Measurements from ENCODE around the gene RNF207.

Gene RNF207

DNA sequence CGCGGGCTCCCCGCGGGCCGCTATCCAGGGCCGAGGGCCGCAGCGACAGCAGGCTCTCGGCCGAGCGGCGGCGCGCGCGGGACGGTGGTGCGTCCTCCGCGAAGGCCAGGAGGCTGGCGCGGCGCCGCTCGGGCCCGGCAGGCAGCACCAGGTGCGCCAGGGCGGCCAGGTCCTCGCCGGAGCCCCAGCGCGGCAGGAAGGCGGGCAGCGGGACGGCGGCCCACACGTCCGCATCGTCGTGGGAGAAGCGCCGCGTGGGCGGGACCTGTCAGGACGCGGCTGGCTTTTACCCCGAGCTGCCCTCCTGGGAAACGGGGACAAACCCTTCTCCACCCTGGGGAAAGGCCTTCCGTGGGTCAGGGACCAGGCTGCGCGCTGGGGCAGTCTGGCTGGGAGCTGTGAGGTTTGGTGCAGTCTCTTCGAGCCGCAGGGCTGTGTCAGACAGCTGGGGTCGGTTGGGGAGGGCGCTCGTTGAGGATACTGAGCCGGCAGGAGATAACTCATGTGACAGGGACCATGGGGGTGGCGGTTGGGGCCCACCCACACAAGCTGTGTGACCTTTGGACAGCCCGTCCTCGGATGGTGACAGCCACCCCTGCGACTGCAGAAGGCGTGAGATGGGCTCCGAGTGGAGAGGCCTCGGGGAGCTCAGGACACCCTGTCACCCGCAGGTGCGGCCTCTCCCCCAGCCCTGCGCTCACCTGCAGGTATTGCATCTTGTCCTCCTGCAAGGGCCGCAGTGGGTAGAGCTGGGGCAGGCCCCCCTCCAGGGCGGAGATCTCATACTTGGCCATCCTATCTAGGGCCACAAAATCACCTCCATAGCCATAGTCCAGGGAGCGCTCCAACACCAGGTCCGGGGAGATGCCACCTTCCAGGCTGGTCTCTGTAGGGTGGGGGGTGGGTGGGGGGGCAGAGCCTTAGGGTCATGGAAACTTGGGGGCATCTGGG, 44.1 kb downstream of the RNF207 start:
- DNase-seq = no peak

DNA sequence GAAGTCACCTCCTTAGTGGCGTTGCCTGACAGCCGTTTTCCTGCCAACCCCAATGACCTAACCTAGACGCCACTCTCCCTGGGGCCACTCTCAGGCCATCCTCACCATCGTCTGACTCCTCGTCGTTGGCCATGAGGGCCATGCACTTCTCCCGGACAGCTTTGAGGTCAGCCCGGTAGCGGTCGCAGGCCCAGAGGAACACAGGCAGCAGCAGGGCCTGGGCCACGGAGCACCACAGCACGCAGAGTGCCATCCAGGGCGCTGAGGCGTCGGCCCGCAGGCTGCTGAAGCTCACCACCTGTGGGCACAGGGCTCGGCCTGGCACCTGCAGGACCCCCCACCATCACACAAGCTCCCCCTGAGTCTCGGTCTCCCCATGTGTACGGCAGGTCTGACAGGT, 45.3 kb downstream of the RNF207 start:
- no peak for DNase-seq

DNA sequence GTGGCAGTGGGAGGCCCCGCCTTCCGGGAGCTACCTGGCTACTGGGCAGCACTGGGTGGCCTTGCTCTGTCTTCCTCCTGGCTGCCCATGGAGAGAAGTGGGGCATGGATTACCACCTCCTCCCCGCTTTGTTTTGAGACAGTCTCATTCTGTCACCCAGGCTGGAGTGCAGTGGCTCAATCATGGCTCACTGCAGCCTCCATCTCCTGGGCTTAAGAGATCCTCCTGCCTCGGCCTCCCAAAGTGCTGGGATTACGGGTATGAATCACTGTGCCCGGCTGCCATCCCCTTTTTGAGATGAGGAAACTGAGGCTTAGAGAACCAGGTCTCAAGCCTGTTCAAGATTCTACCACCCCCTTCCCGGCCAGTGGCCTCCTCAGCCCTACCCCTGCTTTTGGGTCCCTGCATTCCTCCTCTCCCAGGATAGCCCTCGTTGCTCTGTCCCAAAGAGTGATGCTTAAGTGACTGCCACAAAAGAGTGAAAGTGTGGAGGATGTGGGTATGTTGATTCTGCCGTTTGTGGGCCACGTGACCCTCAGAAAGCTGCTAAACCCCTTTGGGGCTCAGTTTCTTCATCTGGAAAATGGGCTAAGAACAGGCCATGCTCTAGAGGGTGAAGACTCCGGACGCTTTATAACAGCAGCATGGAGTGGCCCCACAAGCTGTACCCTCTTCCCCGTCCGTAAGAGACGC, 45.9 kb downstream of the RNF207 start:
- no peak for DNase-seq

DNA sequence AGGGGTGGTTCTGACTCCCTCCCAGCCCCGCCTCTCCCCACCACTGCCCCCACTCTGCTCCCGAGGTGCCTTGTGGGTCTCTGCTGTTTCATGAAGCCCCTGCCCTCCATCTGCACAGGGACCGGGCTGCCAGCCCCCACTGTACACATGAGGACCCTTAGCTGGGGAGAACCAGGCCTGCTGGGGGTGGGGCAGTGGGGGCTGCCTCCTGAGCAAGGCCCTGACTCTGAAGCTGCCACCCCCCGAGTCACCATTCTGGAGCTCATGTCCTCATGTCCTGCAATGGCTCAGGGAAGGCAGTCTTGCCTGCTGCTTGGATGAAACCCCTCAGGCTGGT, 46.4 kb downstream of the RNF207 start:
- no peak for DNase-seq

DNA sequence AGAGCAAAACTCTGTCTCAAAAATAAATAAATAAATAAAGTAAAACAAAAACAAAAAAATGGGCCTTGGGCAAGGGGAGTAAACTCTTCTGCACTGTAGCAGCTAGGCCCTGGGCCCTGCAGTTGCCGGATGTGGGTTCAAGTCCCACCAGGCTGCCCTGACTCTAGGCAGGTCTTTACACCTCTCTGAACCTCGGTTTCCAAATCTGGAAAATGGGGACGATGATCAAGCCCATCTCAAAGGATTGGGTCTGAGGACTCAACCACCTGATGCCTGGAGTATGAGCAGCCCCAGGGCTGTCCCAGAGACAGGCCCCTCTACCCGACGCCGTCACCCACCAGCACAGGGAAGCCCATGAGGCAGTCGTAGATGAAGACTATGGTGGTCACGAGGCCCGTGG, 47.5 kb downstream of the RNF207 start:
- no peak for DNase-seq

DNA sequence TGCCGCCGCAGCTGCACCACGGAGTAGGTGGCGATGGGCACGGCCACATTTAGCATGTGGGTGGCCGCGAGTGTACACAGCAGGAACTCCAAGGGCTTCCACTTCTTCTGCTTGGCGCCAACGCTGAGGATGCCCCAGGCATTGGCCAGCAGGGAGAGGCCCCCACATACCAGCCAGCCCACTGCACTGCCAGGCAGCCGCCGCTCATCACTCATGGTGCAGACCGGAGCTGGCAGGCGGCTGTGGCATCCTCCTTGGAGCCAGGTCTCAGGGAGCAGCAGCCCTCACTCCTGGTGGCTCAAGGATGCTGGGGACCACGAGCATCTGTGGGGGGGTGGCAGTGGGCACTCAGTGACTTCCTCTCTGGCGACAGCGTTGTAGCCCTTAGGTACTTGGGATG, 48.8 kb downstream of the RNF207 start:
- DNase-seq = no peak

DNA sequence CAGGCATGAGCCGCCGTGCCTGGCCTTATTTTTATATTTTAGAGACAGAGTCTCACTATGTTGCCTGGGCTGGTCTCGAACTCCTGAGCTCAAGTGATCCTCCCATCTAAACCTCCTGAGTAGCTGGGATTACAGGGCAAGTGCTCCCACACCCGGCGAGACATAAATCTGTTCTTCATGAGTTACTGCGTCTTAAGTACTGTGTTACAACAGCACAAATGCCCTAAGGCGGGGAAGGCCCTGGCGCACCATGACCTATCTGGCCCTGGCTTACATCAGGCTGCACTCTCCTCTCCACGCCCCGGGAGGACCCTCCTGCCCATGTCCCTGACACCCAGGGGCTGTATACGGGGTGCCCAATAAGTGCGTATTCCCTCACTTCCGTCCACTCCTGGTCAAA, 50.7 kb downstream of the RNF207 start:
- DNase-seq = no peak

DNA sequence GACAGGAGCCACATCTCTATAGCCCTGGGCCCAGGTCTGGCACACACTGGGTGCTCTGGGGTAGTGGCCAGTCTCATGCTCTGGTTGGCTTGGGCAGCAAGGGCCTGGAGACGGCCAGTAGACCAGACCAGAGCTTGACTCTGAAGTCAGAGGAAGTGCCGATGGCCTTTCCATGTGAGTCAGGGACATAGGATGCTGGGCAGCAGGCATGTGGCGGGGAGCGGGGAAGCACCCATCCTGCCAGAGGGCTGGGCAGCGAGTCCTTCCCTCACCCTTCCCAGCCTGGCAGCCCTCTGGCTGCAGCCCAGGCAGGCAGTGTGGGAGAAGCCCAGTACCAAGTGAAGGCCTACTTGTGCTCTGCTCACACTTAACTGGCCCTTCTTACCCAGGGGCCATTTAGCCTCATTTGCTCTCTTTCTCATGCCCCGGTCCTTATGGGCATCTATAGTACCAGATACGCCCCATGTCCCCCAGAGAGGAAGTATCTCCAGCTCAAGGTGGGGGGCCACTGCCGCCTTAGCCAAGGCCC, 51.7 kb downstream of the RNF207 start:
- DNase-seq = no peak

DNA sequence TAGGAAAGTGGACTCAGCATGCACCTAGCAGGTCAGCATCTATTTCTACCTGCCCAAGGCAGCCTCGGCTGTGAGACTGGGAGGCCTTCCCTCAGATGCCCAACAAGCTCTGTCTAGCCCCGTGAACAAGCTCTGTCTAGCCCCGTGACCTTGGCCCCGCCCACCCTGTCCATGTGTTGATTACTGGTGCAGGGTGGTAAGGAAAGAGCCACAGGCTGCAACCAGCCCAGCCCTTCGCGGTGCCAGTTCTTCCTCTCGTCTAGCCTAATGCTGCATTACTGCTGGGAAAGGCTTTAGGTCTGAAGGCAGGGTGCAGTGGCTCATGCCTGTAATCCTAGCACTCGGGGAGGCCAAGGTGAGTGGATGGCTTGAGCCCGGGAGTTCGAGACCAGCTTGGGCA, 52.8 kb downstream of the RNF207 start:
- DNase-seq = no peak

DNA sequence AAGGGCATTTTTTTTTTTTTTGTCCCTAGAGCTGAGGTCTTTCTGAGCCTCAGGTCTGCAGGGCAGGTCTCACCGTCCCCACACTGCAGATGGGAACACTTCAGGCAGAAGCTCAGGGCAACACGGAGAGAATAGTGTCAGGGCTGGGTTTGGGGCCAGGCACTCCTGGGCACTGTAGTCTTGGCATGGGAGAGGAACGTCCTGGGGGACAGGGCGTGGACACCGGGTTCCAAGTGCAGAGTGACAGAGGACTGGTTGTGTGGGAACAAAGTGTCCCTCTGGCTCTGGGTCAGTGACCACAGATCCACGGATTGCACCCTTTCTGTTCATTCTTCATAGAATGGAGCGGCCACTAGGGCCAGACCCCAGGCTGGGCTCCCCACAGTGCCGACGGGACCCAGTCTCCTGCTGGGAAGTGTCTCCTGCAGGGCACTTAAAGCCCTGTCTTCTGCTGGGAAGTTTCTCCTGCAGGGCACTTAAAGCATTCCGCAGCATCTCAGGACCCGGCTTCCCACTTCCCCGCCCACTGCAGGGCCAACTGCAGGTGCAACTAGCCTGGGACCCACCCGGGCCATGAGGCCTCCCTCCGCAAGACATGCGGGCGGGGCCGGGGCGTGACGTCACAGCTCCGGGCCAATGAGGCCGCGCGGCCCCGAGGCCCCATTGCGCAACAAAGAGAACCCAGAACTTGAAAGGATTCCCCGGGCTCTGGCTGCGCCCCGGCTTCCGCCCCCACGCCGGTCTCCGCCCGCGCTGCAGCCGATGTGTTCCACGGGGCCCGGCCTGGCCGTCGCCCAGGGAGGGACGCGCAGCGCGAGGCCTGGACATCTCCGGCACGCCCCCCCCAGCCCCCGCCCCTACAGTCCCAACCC, 53.8 kb downstream of the RNF207 start:
- peak; percentile 58 for DNase-seq

DNA sequence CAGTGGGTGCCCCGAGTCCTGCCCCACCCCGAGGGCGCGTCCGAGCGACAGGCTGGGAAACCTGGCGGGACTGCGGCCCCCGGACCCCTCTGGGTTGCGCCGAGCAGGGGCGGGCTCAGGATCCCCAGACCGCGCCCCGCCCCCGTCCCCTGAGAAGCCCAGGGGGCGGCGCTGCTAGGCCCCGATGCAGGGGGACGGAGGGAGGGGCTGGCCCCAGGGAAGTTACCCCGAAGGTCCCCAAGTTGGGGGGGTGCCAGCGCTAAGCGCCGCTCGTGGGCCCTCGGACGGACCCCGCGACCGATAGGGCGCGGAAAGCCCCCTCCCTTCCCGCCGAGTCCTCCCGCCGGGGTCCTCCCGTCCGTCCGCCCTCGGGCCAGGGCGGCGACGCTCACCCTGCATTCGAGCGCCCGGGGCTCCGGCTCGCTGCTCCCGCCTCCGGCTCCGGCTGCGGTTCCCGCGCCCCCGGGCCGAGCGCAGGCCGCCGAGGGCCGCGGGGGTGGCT, 54.6 kb downstream of the RNF207 start:
- no peak for DNase-seq

DNA sequence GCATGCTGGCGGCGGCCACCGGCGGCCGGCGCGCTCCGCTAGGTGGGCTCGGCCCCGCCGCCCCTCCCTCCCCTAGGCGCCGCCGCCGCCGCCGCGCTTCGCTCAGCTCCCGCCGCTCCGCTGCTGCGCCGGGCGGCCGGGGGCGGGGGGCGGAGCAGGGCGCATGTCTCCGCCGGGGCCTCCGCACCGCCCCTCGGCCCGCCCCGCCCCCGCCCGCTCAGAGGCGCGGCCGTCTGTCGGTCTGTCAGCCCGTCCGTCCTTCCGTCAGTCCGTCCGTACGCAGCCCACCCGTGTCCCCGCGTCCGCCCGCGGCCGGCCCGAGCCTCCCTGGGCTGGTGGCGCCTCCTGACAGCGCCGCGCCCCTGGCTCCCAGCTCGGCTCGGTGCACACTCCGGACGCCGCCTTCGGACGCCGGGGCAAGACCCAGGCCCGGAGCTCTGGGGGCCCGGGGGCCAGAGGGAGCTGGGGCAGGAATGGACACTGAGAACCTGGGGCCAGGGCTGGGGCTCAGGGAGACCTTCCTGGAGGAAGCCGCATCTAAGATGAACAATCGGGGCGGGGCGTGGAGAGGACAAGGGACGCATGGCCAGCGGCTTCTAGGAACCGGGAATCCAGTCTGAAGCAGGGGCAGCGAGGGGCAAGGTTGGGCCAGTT, 55.2 kb downstream of the RNF207 start, which contains the start of gene GPR153:
Gene GPR153 (minus strand): TSS at position 138 of the 654 bp plus-strand sequence. CDS start 6,193 bp downstream, outside the sequence.
- peak; percentile 25 for DNase-seq

DNA sequence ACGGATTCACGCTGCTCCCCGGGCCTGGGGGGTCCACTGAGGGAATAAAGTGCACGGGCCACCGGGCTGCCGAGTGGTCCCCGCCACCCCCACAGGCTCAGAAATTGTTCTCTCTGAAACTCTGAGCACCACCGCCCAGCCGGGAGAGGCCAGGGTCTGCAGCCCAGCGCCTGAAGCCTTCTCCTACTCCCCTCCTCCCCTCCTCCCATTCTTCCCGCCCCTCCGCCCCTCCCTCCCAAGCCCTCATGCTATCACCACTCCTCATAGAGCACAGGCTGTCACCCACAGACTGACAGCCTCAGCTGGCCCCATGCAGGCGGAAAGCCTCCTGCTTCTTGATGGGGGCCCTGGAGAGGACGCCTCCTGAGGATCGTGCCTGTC, 55.7 kb downstream of the RNF207 start:
- peak; percentile 34 for DNase-seq

DNA sequence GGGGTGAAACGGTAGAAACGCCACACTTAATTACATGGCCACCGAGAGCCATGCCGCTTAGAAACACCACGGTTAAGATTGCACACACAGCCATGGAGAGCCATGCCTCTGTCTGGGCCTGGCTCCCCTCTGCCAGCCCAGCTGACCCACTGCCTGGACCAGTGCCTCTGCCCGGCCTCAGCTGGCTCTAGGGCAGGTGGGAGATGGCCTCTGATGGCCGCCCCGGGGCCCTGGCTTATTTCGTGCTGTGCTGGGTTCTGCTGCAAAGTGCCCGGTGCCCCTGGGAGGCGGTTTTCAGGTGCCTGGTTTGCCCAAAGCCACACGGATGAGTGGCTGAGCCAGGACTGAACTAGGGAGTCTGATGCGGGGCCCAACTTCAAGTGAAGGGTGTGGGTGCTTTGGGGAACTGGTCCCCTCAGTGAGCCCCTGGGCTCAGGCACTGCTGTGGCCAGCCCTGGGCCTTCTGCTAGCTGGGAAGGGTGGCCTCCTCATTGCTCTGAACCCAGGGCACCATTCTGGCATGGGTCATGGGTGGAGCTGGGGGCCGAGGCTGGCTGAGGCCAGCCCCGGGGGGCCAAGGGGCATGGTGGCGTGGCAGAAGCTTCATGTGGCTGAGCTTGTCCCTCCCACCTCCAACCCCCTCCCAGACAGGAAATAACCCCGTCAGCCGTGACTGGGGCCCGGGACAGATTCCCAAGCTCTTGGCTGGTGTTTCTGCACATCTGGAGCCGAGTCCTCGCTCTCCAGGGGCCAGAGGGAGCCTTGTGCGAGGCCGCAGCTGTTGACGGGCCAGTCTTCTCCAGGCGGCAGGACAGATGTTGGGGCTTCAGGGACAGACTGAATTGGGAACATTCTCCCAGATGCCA, 56.9 kb downstream of the RNF207 start:
- DNase-seq = no peak

DNA sequence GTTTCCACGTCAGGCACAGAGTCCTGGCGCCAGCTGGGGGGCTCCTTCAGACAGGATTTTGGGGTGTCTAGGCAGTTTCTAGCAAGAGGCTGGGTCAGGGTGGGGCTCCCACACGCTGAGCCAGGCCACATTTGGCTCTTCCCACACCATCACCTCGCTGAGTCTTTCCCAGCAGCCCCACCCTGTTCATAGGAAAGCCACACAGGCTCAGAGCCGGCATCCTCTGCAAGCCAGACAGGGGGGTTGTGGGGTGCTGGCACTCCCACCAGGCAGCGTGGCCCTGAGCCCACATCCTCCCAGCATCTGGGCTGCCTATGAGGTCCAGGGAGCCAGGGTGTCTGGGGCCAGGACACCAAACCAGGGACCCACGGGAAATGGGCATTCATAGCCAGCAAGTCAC, 57.8 kb downstream of the RNF207 start:
- DNase-seq = no peak

DNA sequence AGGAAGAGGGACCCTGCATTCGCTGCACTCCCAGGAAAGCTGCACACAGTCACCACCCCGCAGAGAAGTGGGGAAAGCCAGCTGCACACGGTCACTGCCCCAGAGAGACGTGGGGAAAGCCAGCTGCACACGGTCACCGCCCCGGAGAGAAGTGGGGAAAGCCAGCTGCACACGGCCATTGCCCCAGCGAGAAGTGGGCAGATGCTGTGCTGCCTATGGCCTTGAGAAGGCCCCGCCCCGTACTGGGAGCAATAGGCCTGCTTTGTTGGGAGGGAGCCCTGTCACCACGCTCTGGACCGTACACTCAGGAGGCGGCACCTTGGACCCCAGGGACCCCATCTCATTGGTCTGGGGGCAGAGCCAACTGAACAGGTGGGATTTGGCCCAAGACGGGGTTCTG, 59.2 kb downstream of the RNF207 start:
- no peak for DNase-seq

DNA sequence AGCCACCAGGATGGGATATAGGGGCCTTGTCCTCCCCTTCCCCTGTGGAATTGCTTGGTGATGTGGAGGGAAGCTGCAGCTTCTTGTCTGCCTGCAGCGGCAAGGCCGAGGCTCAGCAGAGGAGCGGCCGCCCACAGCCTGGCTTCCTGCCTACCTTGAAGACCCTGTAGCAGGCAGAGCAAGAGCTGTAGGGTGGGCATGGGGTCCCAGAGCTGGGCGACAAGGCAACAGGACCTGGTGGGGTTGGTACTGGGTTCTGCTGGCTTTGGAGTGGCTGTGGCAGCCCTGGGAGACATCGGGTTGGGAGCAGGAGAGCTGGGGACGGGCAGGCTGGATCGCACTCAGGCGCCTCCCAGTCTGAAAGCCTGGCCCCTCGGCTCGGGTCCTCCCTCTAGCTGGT, 60.7 kb downstream of the RNF207 start:
- no peak for DNase-seq

DNA sequence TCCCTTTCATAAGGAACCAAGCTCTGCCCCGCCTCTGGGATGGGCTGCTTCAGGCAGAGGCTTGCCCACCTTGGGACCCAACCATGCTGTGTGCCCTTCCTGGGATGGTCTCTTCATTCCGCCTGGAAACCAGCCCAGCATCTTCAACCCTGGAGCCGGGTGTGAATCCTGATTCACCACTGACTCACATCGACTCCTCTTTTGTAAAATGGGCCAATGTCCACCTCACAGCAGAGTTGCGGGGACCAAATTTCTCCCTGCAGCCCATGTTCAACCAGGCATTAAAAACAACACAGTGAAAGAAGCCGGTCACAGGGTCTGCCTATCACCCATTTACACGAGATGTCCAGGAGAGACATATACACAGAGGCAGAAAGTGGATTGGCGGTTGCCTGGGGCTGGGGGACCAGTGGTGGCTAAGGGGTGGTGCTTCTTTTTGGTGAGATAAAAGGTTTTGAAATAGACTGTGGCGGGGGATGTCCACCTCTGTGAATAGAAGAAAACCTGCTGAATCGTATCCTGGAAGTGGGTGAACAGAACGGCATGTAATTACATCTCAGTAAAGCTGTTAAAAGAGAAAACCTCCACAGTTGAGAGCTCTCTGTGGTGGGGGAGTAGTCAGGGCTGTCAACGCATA, 61.9 kb downstream of the RNF207 start:
- DNase-seq = peak; percentile 22

DNA sequence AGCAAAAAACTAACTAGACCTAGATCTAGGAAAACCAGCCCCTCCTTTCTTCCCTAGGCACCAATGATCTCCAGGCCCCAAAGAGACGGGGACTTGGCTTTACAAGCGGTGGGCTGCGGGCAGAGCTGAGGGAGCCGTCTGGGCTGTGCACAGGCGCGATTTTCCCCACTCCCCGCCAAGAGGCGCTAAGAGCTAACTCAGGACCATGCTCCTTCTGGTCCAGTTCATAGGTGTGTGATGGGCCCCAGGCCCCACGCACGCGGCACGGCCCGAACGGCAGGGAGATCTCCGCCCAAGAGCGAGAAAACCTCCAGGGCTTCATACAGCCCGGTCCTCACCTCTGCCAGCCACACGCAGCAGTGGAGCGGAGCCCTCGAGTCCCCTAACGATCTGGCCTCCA, 62.5 kb downstream of the RNF207 start:
- DNase-seq = no peak

DNA sequence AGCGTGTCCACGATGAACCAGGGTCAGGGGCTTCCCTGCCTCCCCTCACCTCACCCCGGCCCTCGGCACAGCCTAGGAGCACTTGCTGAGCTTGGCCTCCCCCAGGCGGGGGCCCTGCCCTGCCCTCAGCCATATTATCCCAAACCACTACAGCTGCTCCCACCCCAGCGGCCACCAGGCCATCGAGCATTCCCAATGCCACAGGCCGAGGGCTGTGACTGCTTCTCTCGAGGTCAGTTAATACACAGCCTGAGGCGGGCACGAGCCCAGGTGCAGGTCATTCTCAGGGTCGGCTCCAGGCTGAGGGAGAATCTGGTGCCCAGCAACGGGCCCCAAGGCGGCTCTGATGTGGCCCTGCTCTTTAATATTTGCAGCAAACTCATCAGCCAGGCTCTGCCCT, 63.4 kb downstream of the RNF207 start:
- DNase-seq = no peak

Data from NCI-H2227 treated with DMSO at 0.1 percent for 48 hours (cell line).